Endothelial cell of umbilical vein (primary cell): ENCODE results near the gene MPIG6B. TPM values are rescaled to one million over a fixed set of nuclear protein-coding genes. Genes with fewer than 3 reads are reported as not detected.

Source experiments
- BruUV-seq: library from RNA; stranded (reverse); fragments of 400-500 nt; replicated peaks from 2 replicates; lab custom pipeline; 2021; lab: Mats Ljungman, UMichigan
- CTCF ChIA-PET: fragments of 300-600, 350-600 bp; sonication (Branson Sonifier 250); formaldehyde crosslinking; loops from one replicate; lab custom pipeline; 2021; ENCODE audit warnings: antibody characterized with exemption, inconsistent platforms; lab: Charles Lee
- POLR2A ChIA-PET: fragments of 300-600, 350-600 bp; sonication (Branson Sonifier 250); formaldehyde crosslinking; loops from one replicate; lab custom pipeline; 2021; ENCODE audit warnings: antibody characterized with exemption, inconsistent platforms; lab: Charles Lee
- DNase-seq: peaks from one replicate; pipeline ENCODE4 v3.0.0-alpha.2; 2011; ENCODE audit warnings: low read depth, low spot score
- FAIRE-seq: peaks from 2 replicates; lab custom pipeline; 2011; peaks lifted over from hg19 to GRCh38; lab: Jason Lieb, UNC
- H2AFZ ChIP-seq: 2 replicates; pipeline ENCODE4 v1.6.0; 2012; ENCODE audit warnings: low read depth, low read length, control low read depth, inconsistent platforms
- H3K27ac ChIP-seq: 2 replicates; pipeline ENCODE4 v1.5.1; 2011; ENCODE audit warnings: low read depth, mild to moderate bottlenecking, control low read depth, low read length, moderate library complexity; ENCODE audit not compliant: insufficient read depth
- H3K27me3 ChIP-seq, 2 experiments: 2 replicates each; pipeline versions ENCODE4 v1.6.0 to v1.6.1; 2011; ENCODE audit warnings: low read length in 2 of 2, mixed read lengths in 1 of 2; ENCODE audit not compliant: control insufficient read depth in 2 of 2, insufficient read depth in 2 of 2
- H3K36me3 ChIP-seq, 2 experiments: 2 replicates in 1 of 2; 3 replicates in 1 of 2; pipeline ENCODE4 v1.5.1; 2011; ENCODE audit warnings: low read length in 2 of 2, mild to moderate bottlenecking in 1 of 2, moderate library complexity in 1 of 2; ENCODE audit not compliant: control insufficient read depth in 2 of 2, insufficient read depth in 2 of 2; ENCODE audit errors: extremely low read depth in 1 of 2
- H3K4me1 ChIP-seq: 3 replicates; pipeline ENCODE4 v1.5.1; 2011; ENCODE audit warnings: mild to moderate bottlenecking, low read length; ENCODE audit not compliant: control insufficient read depth, insufficient read depth; ENCODE audit errors: extremely low read depth
- H3K4me2 ChIP-seq: 2 replicates; pipeline ENCODE4 v1.6.1; 2011; ENCODE audit warnings: low read length, control low read depth, mixed read lengths; ENCODE audit not compliant: insufficient read depth
- H3K4me3 ChIP-seq, 3 experiments: fragments of 200-600 bp in 1 of 3; sonication (generic), shearing (Covaris generic) in 1 of 3; replicated peaks in 1 of 3; 2 replicates each; pipeline ENCODE4 v1.5.1; 2011 to 2016; ENCODE audit warnings: control low read depth in 3 of 3, low read length in 3 of 3, mild to moderate bottlenecking in 2 of 3, inconsistent platforms in 1 of 3, low read depth in 1 of 3, moderate library complexity in 1 of 3; ENCODE audit not compliant: insufficient read depth in 1 of 3
- H3K79me2 ChIP-seq: 2 replicates; pipeline ENCODE4 v1.6.0; 2012; ENCODE audit warnings: low read length, inconsistent platforms; ENCODE audit not compliant: control insufficient read depth, insufficient read depth
- H3K9ac ChIP-seq: replicated peaks from 2 replicates; pipeline ENCODE3; 2011; ENCODE audit warnings: low read length, control low read depth; ENCODE audit not compliant: insufficient read depth; ENCODE audit errors: extremely low read depth
- H3K9me1 ChIP-seq: replicated peaks from 3 replicates; pipeline ENCODE4 v1.6.0; 2011; ENCODE audit warnings: mild to moderate bottlenecking, low read length; ENCODE audit not compliant: control insufficient read depth, insufficient read depth; ENCODE audit errors: extremely low read depth
- H3K9me3 ChIP-seq: replicated peaks from 2 replicates; pipeline ENCODE4 v1.5.1; 2012; ENCODE audit warnings: low read length, inconsistent platforms; ENCODE audit not compliant: control insufficient read depth, insufficient read depth
- H4K20me1 ChIP-seq: replicated peaks from 2 replicates; pipeline ENCODE3; 2011; ENCODE audit warnings: mild to moderate bottlenecking, low read length; ENCODE audit not compliant: control insufficient read depth, insufficient read depth; ENCODE audit errors: extremely low read depth
- EZH2 ChIP-seq: IDR thresholded peaks from 2 replicates; pipeline ENCODE4 v1.6.1; 2012; ENCODE audit warnings: borderline replicate concordance, low read depth, mild to moderate bottlenecking, moderate library complexity, low read length, inconsistent platforms; ENCODE audit not compliant: severe bottlenecking
- FOS ChIP-seq: IDR thresholded peaks from 2 replicates; pipeline ENCODE4 v1.6.1; 2011; ENCODE audit warnings: mild to moderate bottlenecking, low read length, moderate library complexity, borderline replicate concordance; ENCODE audit not compliant: insufficient read depth
- GATA2 ChIP-seq: IDR thresholded peaks from 2 replicates; pipeline ENCODE4 v1.7.0; 2011; ENCODE audit warnings: low read depth, mild to moderate bottlenecking, moderate library complexity, mixed read lengths, low read length; ENCODE audit not compliant: insufficient read length, insufficient read depth
- JUN ChIP-seq: IDR thresholded peaks from 2 replicates; pipeline ENCODE4 v1.6.1; 2011; ENCODE audit warnings: borderline replicate concordance, low read depth; ENCODE audit not compliant: insufficient read length, insufficient read depth
- MYC ChIP-seq: IDR thresholded peaks from one replicate; pipeline ENCODE4 v1.6.1; 2011; ENCODE audit warnings: mild to moderate bottlenecking, low read depth, low read length
- POLR2A ChIP-seq: IDR thresholded peaks from 2 replicates; pipeline ENCODE4 v1.6.1; 2012; ENCODE audit warnings: low read depth, mild to moderate bottlenecking, control low read depth, low read length
- POLR2AphosphoS5 ChIP-seq: IDR thresholded peaks from 2 replicates; pipeline ENCODE4 v1.6.1; 2012; ENCODE audit warnings: low read depth, mild to moderate bottlenecking, control low read depth, low read length, moderate library complexity; ENCODE audit not compliant: insufficient read depth
- dilution Hi-C: fragments of 300-500 bp; cut with MboI; formaldehyde crosslinking; loops from one replicate; pipeline ENCODE4 v1.15.0; 2019; ENCODE audit warnings: low sequenced_read_pairs; ENCODE audit not compliant: extremely low pct_ligation_motif_present
- intact Hi-C: fragments of 100-400 bp; cut with micrococcal nuclease; formaldehyde crosslinking; loops from one replicate; pipeline ENCODE4 v1.10.0; 2022
- polyA plus RNA-seq, 4 experiments: library from polyadenylated mRNA; depleted of rRNA in 3 of 4; stranded (reverse) in 3 of 4; unstranded in 1 of 4; fragments of >200 nt; gene quantifications; 2 replicates each; pipeline versions ENCODE4 v1.2.1 to v1.2.3, GENCODE V29; 2011 to 2012; ENCODE audit warnings: missing spikeins in 1 of 4
- total RNA-seq: library from RNA; stranded (reverse); gene quantifications from 2 replicates; pipeline ENCODE4 v1.2.3, GENCODE V29; 2021
- TF ChIP-seq, protein P1 (sequence below): IDR thresholded peaks from 2 replicates; pipeline ENCODE4 v1.6.1; 2011; ENCODE audit not compliant: insufficient read depth, insufficient read length
- TF ChIP-seq, protein P2 (sequence below), 2 donors: IDR thresholded peaks; 1 replicate in 1 of 2; 2 replicates in 1 of 2; pipeline ENCODE4 v1.5.1; 2011; ENCODE audit warnings: low read length in 2 of 2, mild to moderate bottlenecking in 2 of 2, moderate library complexity in 2 of 2, control low read depth in 1 of 2, inconsistent platforms in 1 of 2, low read depth in 1 of 2; ENCODE audit not compliant: insufficient read depth in 1 of 2; ENCODE audit errors: extremely low read depth in 1 of 2

The MPIG6B gene
- total and polyA plus RNA-seq, 2 donors (not counting 3 experiments of a cell fraction or from before 2014, with no cell fraction given), result not detected

DNA sequence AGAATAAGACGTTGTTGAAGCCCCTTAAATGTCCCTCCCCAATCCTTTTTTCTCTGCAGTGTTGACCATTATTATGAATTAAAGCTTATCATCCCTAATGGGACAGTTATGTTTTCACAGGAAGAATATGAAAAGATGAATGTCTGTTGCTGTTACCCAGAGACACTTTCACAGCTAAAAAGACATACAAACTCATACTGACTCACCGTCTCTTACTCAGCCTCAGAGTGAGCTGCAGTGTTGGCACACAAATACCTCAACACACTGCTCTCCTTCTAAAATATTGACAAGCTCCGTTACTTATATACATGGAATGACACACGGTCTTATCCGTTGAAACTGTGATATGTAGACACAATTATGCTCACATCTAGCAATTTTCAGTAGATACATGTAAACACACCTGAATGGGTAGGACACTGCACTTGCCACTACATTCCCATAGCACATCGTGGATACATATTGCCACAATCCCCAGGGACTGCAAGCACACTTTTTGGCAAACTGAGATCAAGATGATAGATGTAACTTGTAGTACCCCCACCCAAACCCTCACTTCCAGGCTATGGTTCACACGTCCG is 29.7 kb downstream of the MPIG6B start:
- no peaks in the 10 kb centered on the region for H3K79me2 ChIP-seq
- H3K27me3 ChIP-seq, result no peaks in the 10 kb centered on the region
- no peak overlapping the region for H2AFZ ChIP-seq
- intact Hi-C loops (no loop called here), dilution Hi-C loops (no loop called here)
- ChIA-PET POLR2A (no interaction called here), CTCF (interaction anchor here (0.7 to 3.9 kb wide), 7 partner anchors 14 to 50 kb away, joined by 3 to 18 read pairs (median 5); partner anchors contain the start of genes ABHD16A, DDAH2 and VARS1)
- H3K9me3 ChIP-seq, result no peaks in the 10 kb centered on the region
- FAIRE-seq (no peak), DNase-seq (no peak)
- H3K9me1 ChIP-seq, result no peaks in the 10 kb centered on the region
- no TSS peak for BruUV-seq
- no peak overlapping the region for H3K27ac ChIP-seq
- TF ChIP-seq POLR2A, result peak; percentile 18
- TF ChIP-seq FOS, result peak; percentile 32
- TF ChIP-seq, protein P1, sequence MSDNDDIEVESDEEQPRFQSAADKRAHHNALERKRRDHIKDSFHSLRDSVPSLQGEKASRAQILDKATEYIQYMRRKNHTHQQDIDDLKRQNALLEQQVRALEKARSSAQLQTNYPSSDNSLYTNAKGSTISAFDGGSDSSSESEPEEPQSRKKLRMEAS, result no peak
- no peaks in the 10 kb centered on the region for H3K4me1 ChIP-seq
- H3K36me3 ChIP-seq, result no peaks in the 10 kb centered on the region
- H3K4me2 ChIP-seq, result no peak overlapping the region
- H4K20me1 ChIP-seq, result no peaks in the 10 kb centered on the region
- no peak overlapping the region for H3K4me3 ChIP-seq
- no peak overlapping the region for H3K9ac ChIP-seq

DNA sequence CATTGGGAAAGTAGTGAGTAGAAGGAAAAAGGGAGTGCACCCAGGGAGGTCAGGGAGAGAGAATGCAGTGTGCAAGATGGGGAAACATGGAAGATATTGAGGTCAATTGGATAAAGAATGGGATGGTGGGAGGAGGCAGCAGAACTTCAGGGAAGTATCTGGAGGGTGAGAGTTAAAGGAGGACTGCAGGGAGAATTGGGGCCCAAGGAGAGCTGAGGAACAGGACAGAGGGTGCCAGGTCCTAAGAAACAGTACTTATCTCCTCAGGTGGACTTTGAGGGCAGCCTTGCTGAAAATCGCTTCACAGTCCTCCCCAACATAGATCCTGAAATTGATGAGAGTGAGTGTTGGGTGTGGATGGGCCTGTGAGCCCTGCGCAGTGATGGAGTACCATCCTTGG is 35.1 kb downstream of the MPIG6B start:
- H3K9me1 ChIP-seq, result no peaks in the 10 kb centered on the region
- intact Hi-C loops, result no loop called here
- H3K4me2 ChIP-seq, result no peak overlapping the region
- H4K20me1 ChIP-seq, result no peaks in the 10 kb centered on the region
- dilution Hi-C loops, result no loop called here
- no peak for TF ChIP-seq JUN
- TF ChIP-seq GATA2, result no peak
- no peak for TF ChIP-seq POLR2AphosphoS5
- no peak for TF ChIP-seq MYC
- TF ChIP-seq, protein P2, sequence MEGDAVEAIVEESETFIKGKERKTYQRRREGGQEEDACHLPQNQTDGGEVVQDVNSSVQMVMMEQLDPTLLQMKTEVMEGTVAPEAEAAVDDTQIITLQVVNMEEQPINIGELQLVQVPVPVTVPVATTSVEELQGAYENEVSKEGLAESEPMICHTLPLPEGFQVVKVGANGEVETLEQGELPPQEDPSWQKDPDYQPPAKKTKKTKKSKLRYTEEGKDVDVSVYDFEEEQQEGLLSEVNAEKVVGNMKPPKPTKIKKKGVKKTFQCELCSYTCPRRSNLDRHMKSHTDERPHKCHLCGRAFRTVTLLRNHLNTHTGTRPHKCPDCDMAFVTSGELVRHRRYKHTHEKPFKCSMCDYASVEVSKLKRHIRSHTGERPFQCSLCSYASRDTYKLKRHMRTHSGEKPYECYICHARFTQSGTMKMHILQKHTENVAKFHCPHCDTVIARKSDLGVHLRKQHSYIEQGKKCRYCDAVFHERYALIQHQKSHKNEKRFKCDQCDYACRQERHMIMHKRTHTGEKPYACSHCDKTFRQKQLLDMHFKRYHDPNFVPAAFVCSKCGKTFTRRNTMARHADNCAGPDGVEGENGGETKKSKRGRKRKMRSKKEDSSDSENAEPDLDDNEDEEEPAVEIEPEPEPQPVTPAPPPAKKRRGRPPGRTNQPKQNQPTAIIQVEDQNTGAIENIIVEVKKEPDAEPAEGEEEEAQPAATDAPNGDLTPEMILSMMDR (IDR thresholded peaks at IDR 0.05; ENCODE audit: extremely low read depth in 1 of 2, insufficient read depth in 1 of 2, low read depth in 1 of 2, low read length in 2 of 2), result no peak
- TF ChIP-seq POLR2A, result no peak
- no peak for TF ChIP-seq EZH2
- TF ChIP-seq FOS, result no peak
- TF ChIP-seq, protein P1, result no peak
- H3K27ac ChIP-seq, result no peak overlapping the region
- no peak overlapping the region for H3K9ac ChIP-seq
- H3K4me1 ChIP-seq, result no peaks in the 10 kb centered on the region
- no peak overlapping the region for H3K4me3 ChIP-seq
- ChIA-PET CTCF (interaction anchor here (0.7 to 3.2 kb wide), 3 partner anchors 8 to 72 kb away, joined by 3 to 13 read pairs (median 4); no protein-coding TSS in a partner anchor), POLR2A (no interaction called here)
- peaks cover 2% of the 10 kb centered on the region in 2 experiments for H3K36me3 ChIP-seq
- H3K9me3 ChIP-seq, result no peaks in the 10 kb centered on the region
- no peaks in the 10 kb centered on the region for H3K27me3 ChIP-seq
- H3K79me2 ChIP-seq, result no peaks in the 10 kb centered on the region
- no peak overlapping the region for H2AFZ ChIP-seq
- no peak for DNase-seq
- FAIRE-seq, result no peak
- no TSS peak for BruUV-seq
